IMR-90 (cell line): Measurements from ENCODE around the gene AGAP6. TPM values are rescaled to one million over a fixed set of nuclear protein-coding genes. Genes with fewer than 3 reads are reported as not detected.
"Not testable (repeated sequence)": the region's sequence is repeated elsewhere in the genome, so short reads cannot be mapped to it uniquely, and the experiment has no call there.

Experiments
- ATAC-seq: fragments of 200-7000 bp; cut with Tn5 transposase; 2 replicates; pipeline ENCODE4 v1.9.1; 2020; ENCODE audit warnings: low read depth, mild to moderate bottlenecking, moderate library complexity
- BruUV-seq: library from RNA; stranded (reverse); fragments of 400-500 nt; replicated peaks from 2 replicates; lab custom pipeline; 2021; lab: Mats Ljungman, UMichigan
- CTCF ChIA-PET: fragments of 300-600 bp; formaldehyde crosslinking; extraction: SDS; loops from one replicate; lab custom pipeline; 2021; ENCODE audit warnings: antibody characterized with exemption; lab: Yijun Ruan, JAX
- POLR2A ChIA-PET: fragments of 300-600 bp; sonication (Branson Sonifier 250); formaldehyde crosslinking; loops from one replicate; lab custom pipeline; 2022; ENCODE audit warnings: antibody characterized with exemption; ENCODE audit not compliant: unreplicated experiment; lab: Charles Lee
- DNase-seq: peaks from one replicate; pipeline ENCODE4 v3.0.0; 2013
- H2AFZ ChIP-seq: replicated peaks from 2 replicates; pipeline ENCODE3; 2013; ENCODE audit warnings: low read length, mild to moderate bottlenecking; ENCODE audit not compliant: poor library complexity
- H2AK5ac ChIP-seq: 2 replicates; pipeline ENCODE4 v1.6.1; 2013; ENCODE audit warnings: low read depth, low read length, inconsistent platforms
- H2AK9ac ChIP-seq: replicated peaks from 2 replicates; pipeline ENCODE3; 2013; ENCODE audit warnings: mild to moderate bottlenecking, low read depth, low read length, moderate library complexity; ENCODE audit not compliant: poor library complexity
- H2BK120ac ChIP-seq: 2 replicates; pipeline ENCODE4 v1.6.1; 2013; ENCODE audit warnings: low read depth, low read length, inconsistent platforms
- H2BK15ac ChIP-seq: 3 replicates; pipeline ENCODE4 v1.6.1; 2013; ENCODE audit warnings: low read depth, low read length, inconsistent platforms
- H2BK20ac ChIP-seq: 2 replicates; pipeline ENCODE4 v1.6.1; 2013; ENCODE audit warnings: low read depth, mild to moderate bottlenecking, inconsistent platforms, low read length, moderate library complexity
- H2BK5ac ChIP-seq: 2 replicates; pipeline ENCODE4 v1.6.1; 2013; ENCODE audit warnings: mild to moderate bottlenecking, low read depth, low read length, inconsistent platforms; ENCODE audit not compliant: poor library complexity, severe bottlenecking
- H3K14ac ChIP-seq: replicated peaks from 2 replicates; pipeline ENCODE4 v1.6.1; 2013; ENCODE audit warnings: low read depth, low read length, inconsistent platforms
- H3K18ac ChIP-seq: 2 replicates; pipeline ENCODE4 v1.6.1; 2013; ENCODE audit warnings: low read depth, low read length, control low read depth
- H3K23ac ChIP-seq: 2 replicates; pipeline ENCODE4 v1.6.1; 2013; ENCODE audit warnings: low read depth, low read length, inconsistent platforms
- H3K27ac ChIP-seq: 2 replicates; pipeline ENCODE4 v1.5.1; 2013; ENCODE audit warnings: mild to moderate bottlenecking, control low read depth, low read length; ENCODE audit not compliant: insufficient read depth
- H3K27me3 ChIP-seq: 2 replicates; pipeline ENCODE4 v1.6.1; 2013; ENCODE audit warnings: low read length; ENCODE audit not compliant: control insufficient read depth, insufficient read depth
- H3K36me3 ChIP-seq: 2 replicates; pipeline ENCODE4 v1.6.1; 2013; ENCODE audit warnings: low read length, mixed read lengths; ENCODE audit not compliant: control insufficient read depth, insufficient read depth
- H3K4ac ChIP-seq: 2 replicates; pipeline ENCODE4 v1.6.1; 2013; ENCODE audit warnings: low read depth, low read length, inconsistent platforms
- H3K4me1 ChIP-seq: 2 replicates; pipeline ENCODE4 v1.6.1; 2013; ENCODE audit warnings: low read length, mixed read lengths; ENCODE audit not compliant: control insufficient read depth, insufficient read depth
- H3K4me2 ChIP-seq: 2 replicates; pipeline ENCODE4 v1.6.1; 2013; ENCODE audit warnings: low read depth, mild to moderate bottlenecking, control low read depth, low read length, moderate library complexity
- H3K4me3 ChIP-seq: 2 replicates; pipeline ENCODE4 v1.5.1; 2013; ENCODE audit warnings: low read depth, mild to moderate bottlenecking, control low read depth, low read length, moderate library complexity; ENCODE audit not compliant: insufficient read depth
- H3K56ac ChIP-seq: 2 replicates; pipeline ENCODE4 v1.6.1; 2013; ENCODE audit warnings: low read length, inconsistent platforms; ENCODE audit not compliant: insufficient read depth; ENCODE audit errors: extremely low read depth
- H3K79me1 ChIP-seq, 2 experiments: 2 replicates each; pipeline ENCODE4 v1.6.1; 2013; ENCODE audit warnings: low read length in 2 of 2, inconsistent platforms in 1 of 2, low read depth in 1 of 2
- H3K9ac ChIP-seq: 2 replicates; pipeline ENCODE4 v1.6.1; 2013; ENCODE audit warnings: low read depth, low read length, control low read depth
- H3K9me1 ChIP-seq: 2 replicates; pipeline ENCODE4 v1.6.1; 2013; ENCODE audit warnings: low read length, inconsistent platforms; ENCODE audit not compliant: insufficient read depth
- H3K9me3 ChIP-seq: 2 replicates; pipeline ENCODE4 v1.6.1; 2013; ENCODE audit warnings: low read length; ENCODE audit not compliant: control insufficient read depth, insufficient read depth
- H4K20me1 ChIP-seq: 2 replicates; pipeline ENCODE4 v1.6.1; 2013; ENCODE audit warnings: low read length, inconsistent platforms; ENCODE audit not compliant: insufficient read depth
- H4K5ac ChIP-seq: 2 replicates; pipeline ENCODE4 v1.6.1; 2013; ENCODE audit warnings: mild to moderate bottlenecking, low read depth, low read length, control low read depth
- H4K8ac ChIP-seq, 2 experiments: 2 replicates each; pipeline ENCODE4 v1.6.1; 2013; ENCODE audit warnings: low read depth in 2 of 2, low read length in 2 of 2, control low read depth in 1 of 2, inconsistent platforms in 1 of 2
- H4K91ac ChIP-seq: 2 replicates; pipeline ENCODE4 v1.6.1; 2013; ENCODE audit warnings: low read depth, low read length, inconsistent platforms; ENCODE audit not compliant: insufficient read depth
- WGBS, 2 experiments: methylation state at CpG; one replicate each; pipeline versions ENCODE4 v1.1.5 to v1.1.7; 2013; ENCODE audit warnings: missing lambda C conversion rate in 2 of 2; ENCODE audit not compliant: insufficient read length in 1 of 2; ENCODE audit errors: extremely low coverage in 2 of 2; 5-methylcytosine and 5-hydroxymethylcytosine counted together
- dilution Hi-C: fragments of 300-500 bp; cut with HindIII; formaldehyde crosslinking; loops from one replicate; pipeline ENCODE4 v1.14.3; 2018; ENCODE audit warnings: low sequenced_read_pairs; ENCODE audit not compliant: unreplicated experiment
- in situ Hi-C: fragments of 300-500 bp; cut with MboI; formaldehyde crosslinking; loops from 3 replicates; pipeline ENCODE4 v1.14.3; 2019; ENCODE audit warnings: low sequenced_read_pairs, inconsistent platforms, mixed read lengths
- intact Hi-C: fragments of 100-400 bp; cut with micrococcal nuclease; formaldehyde crosslinking; loops from 2 replicates; pipeline ENCODE4 v1.10.0; 2022
- polyA plus RNA-seq, 3 experiments: library from polyadenylated mRNA; depleted of rRNA; stranded (reverse); fragments of >200 nt; gene quantifications; 2 replicates each; pipeline ENCODE4 v1.2.3, GENCODE V29; 2012; ENCODE audit warnings: low replicate concordance in 1 of 3
- total RNA-seq: library from RNA; depleted of rRNA; stranded (reverse); fragments of >200 nt; gene quantifications from 2 replicates; pipeline ENCODE4 v1.2.3, GENCODE V29; 2012

AGAP6 gene
- total and polyA plus RNA-seq, 2 of the 4 experiments (the other 2 are of a cell fraction) = 2.3 to 13.6 TPM

DNA sequence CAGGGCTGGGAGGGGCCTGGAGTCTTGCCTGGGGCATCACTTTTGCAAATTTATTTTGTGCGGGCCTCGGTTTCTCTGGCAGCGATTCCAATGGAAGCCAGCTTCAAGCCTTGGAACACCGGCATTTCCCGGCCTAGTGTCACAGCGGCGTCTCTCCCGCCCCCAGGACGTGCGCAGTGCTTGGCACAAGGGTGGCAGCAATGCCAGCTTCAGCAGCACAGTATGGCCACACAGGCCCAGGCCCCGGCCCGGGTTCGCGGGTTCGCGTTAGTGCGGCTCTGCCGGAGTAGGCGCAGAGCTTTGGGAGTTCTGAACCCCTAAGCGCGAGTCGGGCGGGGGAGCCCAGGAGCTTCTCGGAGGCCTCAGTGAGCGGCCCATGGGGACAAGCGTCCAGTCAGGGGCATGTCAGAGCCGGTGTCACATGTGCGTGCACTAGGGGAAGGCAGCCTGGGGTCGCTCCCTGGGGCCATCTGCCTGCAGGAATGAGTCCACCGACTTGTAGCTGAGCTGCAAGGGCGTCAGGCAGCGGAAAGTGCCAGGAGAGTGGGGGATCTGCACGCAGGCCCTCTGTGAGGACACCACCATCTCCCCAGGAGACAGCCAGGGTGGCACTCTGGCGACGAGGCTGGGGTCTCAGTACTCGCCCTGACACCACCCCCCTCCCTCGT is 36.6 kb downstream of the AGAP6 start:
- H4K5ac ChIP-seq, BruUV-seq, H3K4me2 ChIP-seq, H2BK15ac ChIP-seq, ATAC-seq, H4K91ac ChIP-seq, H4K20me1 ChIP-seq, H2BK120ac ChIP-seq, H2BK5ac ChIP-seq, H2BK20ac ChIP-seq, DNase-seq, POLR2A ChIA-PET, H4K8ac ChIP-seq, H3K4ac ChIP-seq, H3K27ac ChIP-seq, in situ Hi-C loops, H3K9ac ChIP-seq, H3K18ac ChIP-seq, H3K23ac ChIP-seq, H3K4me3 ChIP-seq, H2AK9ac ChIP-seq, H2AK5ac ChIP-seq, H3K9me3 ChIP-seq, H3K14ac ChIP-seq, H3K56ac ChIP-seq, intact Hi-C loops, H3K79me1 ChIP-seq, H3K9me1 ChIP-seq, CTCF ChIA-PET, dilution Hi-C loops, H3K36me3 ChIP-seq, H2AFZ ChIP-seq, H3K4me1 ChIP-seq: not testable (repeated sequence)
- peaks cover 37% of the 10 kb centered on the region for H3K27me3 ChIP-seq
- WGBS, 2 experiments = 8% methylated on average over 11 of the region's 37 CpGs; no CpG with 5 or more reads in 1 of the 2 experiments
